ENCODE data around the gene POMT1. TPM values are rescaled to one million over a fixed set of nuclear protein-coding genes. Genes with fewer than 3 reads are reported as not detected.

The POMT1 gene
- total and polyA plus RNA-seq, 2 of the 8 experiments (the other 6 are each of a cell fraction or from before 2014, with no cell fraction given), result 22.3 to 33.2 TPM

DNA sequence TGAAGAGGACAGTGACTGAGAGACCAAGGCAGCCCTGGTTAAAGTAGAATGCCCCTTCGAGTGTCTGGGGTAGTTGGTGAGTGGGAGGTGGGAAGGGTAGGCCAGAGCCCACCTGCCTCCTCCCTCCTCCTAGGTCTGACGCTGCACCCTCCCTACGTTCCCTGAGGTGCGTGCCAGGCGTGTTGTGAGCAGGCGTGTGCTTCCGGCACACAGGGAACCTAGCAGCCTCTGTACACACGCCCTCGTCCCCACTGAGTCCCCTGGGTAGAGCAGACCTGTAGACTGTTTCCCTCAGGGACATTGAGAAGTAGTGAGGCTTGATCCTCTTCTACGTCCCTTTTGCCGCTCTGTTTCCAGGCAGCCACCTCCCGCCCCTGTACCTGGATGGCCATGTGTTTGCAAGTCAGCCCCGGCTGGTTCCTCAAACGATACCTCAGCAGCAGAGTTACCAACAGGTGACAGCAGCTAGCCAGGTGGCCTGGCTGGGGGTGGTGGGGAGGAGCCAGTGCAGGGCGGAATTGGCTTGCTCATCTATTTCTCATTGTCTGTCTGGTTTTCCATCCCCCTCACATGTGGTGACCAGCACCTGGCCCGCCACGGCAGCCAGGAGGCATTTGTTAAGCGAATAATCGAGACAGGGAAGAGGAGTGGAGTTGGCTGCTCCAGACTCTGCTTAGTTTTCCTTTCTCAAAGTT is 16.8 kb upstream of the POMT1 start:
- Histone ChIP-seq H2BK20ac (ENCODE audit: low read length) (no peak overlapping the region), H3K79me2 (ENCODE audit: control insufficient read depth in 1 of 2, insufficient read depth in 2 of 2, low read length in 2 of 2) (no peaks in the 10 kb centered on the region; a peak in 1 of 4 replicates), H3K56ac (replicated peaks; ENCODE audit: insufficient read length, low read depth, low read length) (no peak overlapping the region), H3K9me3 (ENCODE audit: insufficient read depth in 2 of 2, low read depth in 1 of 2, low read length in 1 of 2) (no peaks in the 10 kb centered on the region), H3K4me2 (ENCODE audit: insufficient read depth in 1 of 2, low read depth in 2 of 2, low read length in 2 of 2) (no peak overlapping the region), H3K27me3 (replicated peaks in 1 of 4; ENCODE audit: control insufficient read depth in 3 of 4, extremely low read depth in 1 of 4, insufficient read depth in 3 of 4, low read length in 3 of 4) (no peaks in the 10 kb centered on the region), H3K4ac (replicated peaks; ENCODE audit: insufficient read length, low read depth, low read length) (no peak overlapping the region), H3K36me3 (ENCODE audit: control insufficient read depth in 2 of 4, insufficient read depth in 4 of 4, low read length in 3 of 4) (peaks cover 74 to 97% (median 94%) of the 10 kb centered on the region in 4 experiments), H2BK12ac (ENCODE audit: low read depth, low read length) (no peak overlapping the region), H3K4me1 (replicated peaks in 1 of 4; ENCODE audit: control insufficient read depth in 3 of 4, insufficient read depth in 4 of 4, low read length in 3 of 4) (no peaks in the 10 kb centered on the region; a peak in 1 of 7 replicates), H2BK15ac (ENCODE audit: low read length) (no peak overlapping the region), H2AFZ (ENCODE audit: low read length) (no peak overlapping the region), H3K14ac (ENCODE audit: insufficient read length) (no peak overlapping the region), H3K4me3 (ENCODE audit: extremely low read depth in 1 of 4, insufficient read depth in 2 of 4, low read depth in 3 of 4, low read length in 4 of 4) (no peak overlapping the region), H3K23ac (ENCODE audit: insufficient read length) (no peak overlapping the region), H3K79me1 (ENCODE audit: low read depth, low read length) (peaks cover 9% of the 10 kb centered on the region; the same call in 1 of the 2 replicates), H3K18ac (ENCODE audit: extremely low read depth, low read length) (no peak overlapping the region), H3K23me2 (ENCODE audit: low read depth, low read length) (no peaks in the 10 kb centered on the region), H2AK5ac (ENCODE audit: low read depth, low read length) (no peak overlapping the region), H2BK120ac (replicated peaks; ENCODE audit: low read depth, low read length) (no peak overlapping the region), H4K20me1 (replicated peaks in 1 of 2; ENCODE audit: control insufficient read depth in 1 of 2, insufficient read depth in 2 of 2, low read length in 2 of 2) (peaks cover 16 to 24% of the 10 kb centered on the region in 2 experiments), H4K91ac (replicated peaks; ENCODE audit: insufficient read length, low read length) (no peak overlapping the region), H3K9ac (replicated peaks in 1 of 4; ENCODE audit: extremely low read depth in 1 of 4, low read depth in 3 of 4, low read length in 3 of 4) (no peak overlapping the region), H2BK5ac (ENCODE audit: low read depth, low read length) (peak overlapping the region; percentile 66; the same call in 1 of the 2 replicates), H4K8ac (ENCODE audit: extremely low read depth, insufficient read depth, low read length) (no peak overlapping the region), H4K5ac (ENCODE audit: insufficient read length, low read depth, low read length) (no peak overlapping the region), H3K27ac (ENCODE audit: low read depth, low read length) (0 out of 2 replicates have a peak overlapping the region, but pooled peaks have one; percentile 7)
- no peak for DNase-seq (ENCODE audit: low read depth in 1 of 2, low spot score in 2 of 2)
- POLR2A ChIA-PET (ENCODE audit: partially characterized antibody), result interaction anchor here (0.7 to 1.0 kb wide), 3 partner anchors 12 to 40 kb away, joined by 3 to 5 read pairs (median 3); no protein-coding TSS in a partner anchor
- FAIRE-seq, result no peak
- CTCF ChIA-PET (ENCODE audit: partially characterized antibody), result interaction anchor here (0.6 to 1.7 kb wide), 3 partner anchors 9 to 89 kb away, joined by 3 to 5 read pairs (median 4); no protein-coding TSS in a partner anchor
- 97% methylated on average over 17 of the region's 19 CpGs; no CpG with 5 or more reads in 1 of the 2 experiments for WGBS, 2 experiments (ENCODE audit: extremely low coverage in 1 of 2, insufficient coverage in 1 of 2, insufficient read length in 1 of 2, insufficient replicate concordance in 2 of 2, low coverage in 1 of 2, low lambda C conversion rate in 2 of 2, missing lambda C conversion rate in 1 of 2)
- TF ChIP-seq GABPA (IDR thresholded peaks at IDR 0.05; ENCODE audit: borderline replicate concordance, insufficient read depth, low read length) (no peak), RXRA (IDR thresholded peaks at IDR 0.05; ENCODE audit: insufficient read depth, low read depth, low read length) (no peak), TAF1 (IDR thresholded peaks at IDR 0.05; ENCODE audit: low read depth, low read length) (no peak), NANOG (IDR thresholded peaks at IDR 0.05; ENCODE audit: insufficient read depth, low read depth, low read length, poor library complexity, severe bottlenecking) (no peak), CEBPB (IDR thresholded peaks at IDR 0.05; ENCODE audit: low read depth, low read length) (no peak), TEAD4 (IDR thresholded peaks at IDR 0.05; ENCODE audit: low read depth, low read length) (no peak), CREB1 (IDR thresholded peaks at IDR 0.05) (no peak), BRCA1 (IDR thresholded peaks at IDR 0.05; ENCODE audit: low read depth, low read length) (no peak), SAP30 (IDR thresholded peaks at IDR 0.05; ENCODE audit: insufficient read depth, insufficient replicate concordance, low read length) (no peak)
